Trophoblast cell (in vitro differentiated cells and primary cell): ENCODE measurements around the gene DCC.

Experiments
- DNase-seq, 2 donors: peaks; one replicate each; pipeline ENCODE4 v3.0.0-alpha.2; 2016
- H2AFZ ChIP-seq: 2 replicates; pipeline ENCODE4 v1.6.1; 2013; ENCODE audit warnings: low read length, moderate library complexity, mild to moderate bottlenecking; ENCODE audit not compliant: insufficient read depth, poor library complexity
- H2AK5ac ChIP-seq: 2 replicates; pipeline ENCODE4 v1.6.1; 2013; ENCODE audit warnings: mild to moderate bottlenecking, low read length
- H2BK120ac ChIP-seq: 2 replicates; pipeline ENCODE4 v1.6.1; 2013; ENCODE audit warnings: low read length, mild to moderate bottlenecking, moderate library complexity; ENCODE audit not compliant: insufficient read depth, poor library complexity
- H2BK12ac ChIP-seq: 2 replicates; pipeline ENCODE4 v1.6.1; 2013; ENCODE audit warnings: mild to moderate bottlenecking, low read length, moderate library complexity
- H2BK5ac ChIP-seq: 2 replicates; pipeline ENCODE4 v1.6.1; 2013; ENCODE audit warnings: low read length, low read depth, moderate library complexity, mild to moderate bottlenecking; ENCODE audit not compliant: poor library complexity
- H3K14ac ChIP-seq: 2 replicates; pipeline ENCODE4 v1.6.1; 2013; ENCODE audit warnings: mild to moderate bottlenecking, low read length
- H3K18ac ChIP-seq: 2 replicates; pipeline ENCODE4 v1.6.1; 2013; ENCODE audit warnings: mild to moderate bottlenecking, low read length
- H3K23ac ChIP-seq: 2 replicates; pipeline ENCODE4 v1.6.1; 2013; ENCODE audit warnings: low read length
- H3K27ac ChIP-seq: 2 replicates; pipeline ENCODE4 v1.5.1; 2013; ENCODE audit warnings: low read depth, mild to moderate bottlenecking, inconsistent platforms, low read length, moderate library complexity
- H3K27me3 ChIP-seq: 2 replicates; pipeline ENCODE4 v1.6.1; 2013; ENCODE audit warnings: inconsistent platforms, mild to moderate bottlenecking, low read length, moderate library complexity; ENCODE audit not compliant: insufficient read depth
- H3K36me3 ChIP-seq, 2 experiments: 1 replicate in 1 of 2; 2 replicates in 1 of 2; pipeline ENCODE4 v1.6.1; 2013; ENCODE audit warnings: low read length in 2 of 2, mild to moderate bottlenecking in 2 of 2, moderate library complexity in 1 of 2; ENCODE audit not compliant: insufficient read depth in 2 of 2, control insufficient read depth in 1 of 2
- H3K4ac ChIP-seq: 2 replicates; pipeline ENCODE4 v1.6.1; 2013; ENCODE audit warnings: low read depth, mild to moderate bottlenecking, low read length, moderate library complexity
- H3K4me1 ChIP-seq, 2 experiments: 1 replicate in 1 of 2; 2 replicates in 1 of 2; pipeline ENCODE4 v1.6.1; 2013; ENCODE audit warnings: low read length in 2 of 2, mild to moderate bottlenecking in 2 of 2, moderate library complexity in 1 of 2; ENCODE audit not compliant: insufficient read depth in 2 of 2, control insufficient read depth in 1 of 2
- H3K4me2 ChIP-seq: 2 replicates; pipeline ENCODE4 v1.6.1; 2013; ENCODE audit warnings: inconsistent platforms, mild to moderate bottlenecking, low read length, moderate library complexity
- H3K4me3 ChIP-seq: 2 replicates; pipeline ENCODE4 v1.5.1; 2013; ENCODE audit warnings: mild to moderate bottlenecking, low read depth, low read length, inconsistent platforms
- H3K79me1 ChIP-seq: one replicate; pipeline ENCODE4 v1.6.1; 2013; ENCODE audit warnings: low read length
- H3K79me2 ChIP-seq: 2 replicates; pipeline ENCODE4 v1.6.1; 2013; ENCODE audit warnings: low read length, mild to moderate bottlenecking; ENCODE audit not compliant: control insufficient read depth, insufficient read depth, poor library complexity
- H3K9ac ChIP-seq: 2 replicates; pipeline ENCODE4 v1.6.1; 2013; ENCODE audit warnings: mild to moderate bottlenecking, low read length
- H3K9me3 ChIP-seq: 2 replicates; pipeline ENCODE4 v1.6.1; 2013; ENCODE audit warnings: low read depth, mild to moderate bottlenecking, control low read depth, inconsistent platforms, low read length; ENCODE audit not compliant: insufficient read depth
- H4K12ac ChIP-seq: 2 replicates; pipeline ENCODE4 v1.6.1; 2013; ENCODE audit warnings: low read depth, mild to moderate bottlenecking, low read length, moderate library complexity
- H4K8ac ChIP-seq: 2 replicates; pipeline ENCODE4 v1.6.1; 2013; ENCODE audit warnings: low read depth, mild to moderate bottlenecking, low read length, moderate library complexity
- H4K91ac ChIP-seq: one replicate; pipeline ENCODE4 v1.6.1; 2013; ENCODE audit warnings: low read depth, mild to moderate bottlenecking, low read length, moderate library complexity
- WGBS: extraction: QIAGEN DNeasy Blood & Tissue Kit; methylation state at CpG from one replicate; pipeline ENCODE4 v1.1.7; 2013; ENCODE audit warnings: missing lambda C conversion rate; ENCODE audit not compliant: insufficient read length, insufficient coverage; ENCODE audit errors: extremely low coverage; 5-methylcytosine and 5-hydroxymethylcytosine counted together

The DCC gene

DNA sequence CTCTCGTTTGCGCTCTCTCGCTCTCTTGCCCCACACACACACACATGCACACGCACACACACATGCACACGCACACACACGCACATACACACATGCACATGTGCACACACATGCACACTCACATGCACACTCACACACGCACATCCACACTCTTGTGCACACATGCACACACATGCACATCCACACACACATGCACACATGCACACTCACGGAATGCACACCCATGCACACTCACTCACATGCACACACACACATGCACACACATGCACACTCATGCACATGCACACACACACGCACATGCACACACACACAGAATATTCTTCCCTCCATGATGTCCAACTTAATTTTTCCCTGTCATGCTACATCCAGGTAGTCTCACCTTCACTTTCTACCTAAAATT, 360.1 kb downstream of the DCC start:
- H3K27me3 ChIP-seq, result no peaks in the 10 kb centered on the region
- no peaks in the 10 kb centered on the region for H3K79me2 ChIP-seq
- no peak overlapping the region for H3K9ac ChIP-seq
- no peaks in the 10 kb centered on the region for H3K79me1 ChIP-seq
- no peaks in the 10 kb centered on the region for H3K36me3 ChIP-seq
- peaks cover 2% of the 10 kb centered on the region for H3K9me3 ChIP-seq
- H4K91ac ChIP-seq, result no peak overlapping the region
- H3K23ac ChIP-seq, result peak overlapping the region; percentile 99
- H2BK12ac ChIP-seq, result no peak overlapping the region
- H3K27ac ChIP-seq, result no peak overlapping the region
- no peak overlapping the region for H4K12ac ChIP-seq
- H3K18ac ChIP-seq, result no peak overlapping the region
- no peak overlapping the region for H3K14ac ChIP-seq
- H2AFZ ChIP-seq, result no peak overlapping the region
- H3K4me1 ChIP-seq, result no peaks in the 10 kb centered on the region
- H3K4ac ChIP-seq, result no peak overlapping the region
- H3K4me2 ChIP-seq, result no peak overlapping the region
- H3K4me3 ChIP-seq, result peak overlapping the region; percentile 67
- no CpG with 5 or more reads among the region's 9 CpGs for WGBS
- H4K8ac ChIP-seq, result no peak overlapping the region
- H2BK120ac ChIP-seq, result no peak overlapping the region
- H2BK5ac ChIP-seq, result no peak overlapping the region
- no peak for DNase-seq
- H2AK5ac ChIP-seq, result no peak overlapping the region

DNA sequence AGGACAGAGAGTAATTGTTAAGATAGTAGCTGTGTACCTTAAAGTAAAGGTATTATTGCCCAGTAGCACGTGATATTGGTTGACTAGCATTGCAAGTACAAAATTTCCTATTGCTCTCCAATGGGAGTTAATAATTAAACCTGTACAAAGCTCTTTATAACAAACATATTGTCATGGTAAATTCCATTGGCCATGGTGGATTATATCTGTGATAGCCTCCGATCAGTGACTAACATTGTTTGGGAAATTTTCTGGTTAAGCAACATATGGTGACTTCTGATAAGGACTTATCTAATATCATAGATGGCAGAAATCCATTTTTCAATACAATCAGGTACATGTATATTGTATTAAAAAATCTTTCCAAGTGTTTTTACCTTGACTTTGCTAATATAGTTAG, 360.8 kb downstream of the DCC start:
- no peak overlapping the region for H3K9ac ChIP-seq
- H4K91ac ChIP-seq, result no peak overlapping the region
- no peak overlapping the region for H3K4me3 ChIP-seq
- H2BK5ac ChIP-seq, result no peak overlapping the region
- no peak overlapping the region for H3K4ac ChIP-seq
- no peak overlapping the region for H2BK120ac ChIP-seq
- no peak overlapping the region for H3K27ac ChIP-seq
- H3K23ac ChIP-seq, result no peak overlapping the region
- H3K18ac ChIP-seq, result no peak overlapping the region
- no peaks in the 10 kb centered on the region for H3K79me1 ChIP-seq
- H4K8ac ChIP-seq, result no peak overlapping the region
- no peaks in the 10 kb centered on the region for H3K79me2 ChIP-seq
- no peak overlapping the region for H3K4me2 ChIP-seq
- peaks cover 2% of the 10 kb centered on the region for H3K9me3 ChIP-seq
- no peaks in the 10 kb centered on the region for H3K36me3 ChIP-seq
- no peak overlapping the region for H2AK5ac ChIP-seq
- H2AFZ ChIP-seq, result no peak overlapping the region
- H3K27me3 ChIP-seq, result no peaks in the 10 kb centered on the region
- no peaks in the 10 kb centered on the region for H3K4me1 ChIP-seq
- no peak overlapping the region for H3K14ac ChIP-seq
- no CpG with 5 or more reads among the region's 2 CpGs for WGBS
- H2BK12ac ChIP-seq, result no peak overlapping the region
- DNase-seq, result peak in 1 of 2 donors; percentile 21
- no peak overlapping the region for H4K12ac ChIP-seq

GRCh38 chr18:52701219-52701935, 361.4 kb downstream of the DCC start:
- Histone ChIP-seq H3K79me2 (no peaks in the 10 kb centered on the region), H2BK12ac (no peak overlapping the region), H4K91ac (no peak overlapping the region), H2AK5ac (no peak overlapping the region), H3K27me3 (no peaks in the 10 kb centered on the region), H2AFZ (no peak overlapping the region), H4K8ac (no peak overlapping the region), H2BK120ac (no peak overlapping the region), H3K36me3 (no peaks in the 10 kb centered on the region), H3K4ac (no peak overlapping the region), H3K4me3 (no peak overlapping the region), H3K4me1 (no peaks in the 10 kb centered on the region), H4K12ac (no peak overlapping the region), H3K9me3 (peaks cover 2% of the 10 kb centered on the region), H3K27ac (no peak overlapping the region), H3K9ac (no peak overlapping the region), H3K4me2 (no peak overlapping the region), H2BK5ac (no peak overlapping the region), H3K18ac (no peak overlapping the region), H3K79me1 (no peaks in the 10 kb centered on the region), H3K23ac (no peak overlapping the region), H3K14ac (no peak overlapping the region)
- DNase-seq, result peak in 1 of 2 donors; percentile 10
- no CpG with 5 or more reads among the region's 5 CpGs for WGBS

DNA sequence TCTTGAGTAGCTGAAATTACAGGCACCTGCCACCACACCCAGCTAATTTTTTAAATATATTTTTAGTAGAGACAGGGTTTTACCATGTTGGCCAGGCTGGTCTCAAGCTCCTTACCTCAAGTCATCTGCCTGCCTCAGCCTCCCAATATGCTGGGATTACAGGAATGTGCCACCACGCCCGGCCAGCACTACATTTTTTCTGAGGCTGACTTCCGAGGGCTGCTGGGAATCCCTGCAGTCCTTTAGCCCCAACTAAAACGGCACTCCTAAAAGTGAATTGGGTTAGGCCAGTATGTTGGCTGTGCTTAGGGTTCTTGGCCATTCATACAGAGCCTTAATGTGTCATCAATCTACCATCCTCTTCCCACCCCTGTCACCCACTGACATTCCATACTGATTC, 375.4 kb downstream of the DCC start:
- Histone ChIP-seq H3K9me3 (no peaks in the 10 kb centered on the region), H2AFZ (peak overlapping the region; percentile 45), H3K4ac (no peak overlapping the region), H3K9ac (no peak overlapping the region), H3K4me1 (peaks cover 0 to 5% of the 10 kb centered on the region in 2 experiments), H4K91ac (no peak overlapping the region), H3K79me2 (no peaks in the 10 kb centered on the region), H3K27ac (no peak overlapping the region), H3K23ac (no peak overlapping the region), H3K18ac (no peak overlapping the region), H3K79me1 (no peaks in the 10 kb centered on the region), H4K8ac (no peak overlapping the region), H2BK120ac (no peak overlapping the region), H2BK12ac (no peak overlapping the region), H4K12ac (no peak overlapping the region), H2AK5ac (no peak overlapping the region), H3K14ac (no peak overlapping the region), H3K4me3 (no peak overlapping the region), H3K36me3 (no peaks in the 10 kb centered on the region), H3K27me3 (no peaks in the 10 kb centered on the region), H2BK5ac (no peak overlapping the region), H3K4me2 (no peak overlapping the region)
- DNase-seq, result no peak
- WGBS, result no CpG with 5 or more reads among the region's 4 CpGs
